ENCODE measurements around the gene HCN2. TPM values are rescaled to one million over a fixed set of nuclear protein-coding genes. Genes with fewer than 3 reads are reported as not detected.

HCN2 gene
- total RNA-seq, 2 donors from 2014 or later: 0.15 to 0.75 TPM

DNA sequence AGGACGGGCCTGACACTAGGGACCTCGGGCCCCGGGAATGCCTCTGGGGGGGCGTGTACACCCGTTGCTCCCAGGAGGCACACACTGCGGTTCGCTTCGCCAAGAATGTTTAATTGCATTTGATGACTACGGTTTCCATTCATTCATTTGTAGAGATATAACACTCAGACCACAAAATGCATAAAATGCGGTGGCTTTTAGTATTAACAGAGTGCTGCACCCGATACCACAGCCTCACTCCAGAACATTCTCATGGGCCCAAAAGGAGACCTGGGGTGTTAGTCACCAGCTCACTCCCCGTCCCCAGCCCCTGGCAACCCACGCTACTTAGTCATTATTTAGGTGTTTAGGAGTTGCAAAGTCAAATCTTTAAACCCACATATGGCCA lies 21.8 kb downstream of the HCN2 start:
- TF ChIP-seq, protein P1, sequence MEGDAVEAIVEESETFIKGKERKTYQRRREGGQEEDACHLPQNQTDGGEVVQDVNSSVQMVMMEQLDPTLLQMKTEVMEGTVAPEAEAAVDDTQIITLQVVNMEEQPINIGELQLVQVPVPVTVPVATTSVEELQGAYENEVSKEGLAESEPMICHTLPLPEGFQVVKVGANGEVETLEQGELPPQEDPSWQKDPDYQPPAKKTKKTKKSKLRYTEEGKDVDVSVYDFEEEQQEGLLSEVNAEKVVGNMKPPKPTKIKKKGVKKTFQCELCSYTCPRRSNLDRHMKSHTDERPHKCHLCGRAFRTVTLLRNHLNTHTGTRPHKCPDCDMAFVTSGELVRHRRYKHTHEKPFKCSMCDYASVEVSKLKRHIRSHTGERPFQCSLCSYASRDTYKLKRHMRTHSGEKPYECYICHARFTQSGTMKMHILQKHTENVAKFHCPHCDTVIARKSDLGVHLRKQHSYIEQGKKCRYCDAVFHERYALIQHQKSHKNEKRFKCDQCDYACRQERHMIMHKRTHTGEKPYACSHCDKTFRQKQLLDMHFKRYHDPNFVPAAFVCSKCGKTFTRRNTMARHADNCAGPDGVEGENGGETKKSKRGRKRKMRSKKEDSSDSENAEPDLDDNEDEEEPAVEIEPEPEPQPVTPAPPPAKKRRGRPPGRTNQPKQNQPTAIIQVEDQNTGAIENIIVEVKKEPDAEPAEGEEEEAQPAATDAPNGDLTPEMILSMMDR (conservative IDR thresholded peaks at IDR 0.05): no peak
- peaks cover 3% of the 10 kb centered on the region for H3K36me3 ChIP-seq (ENCODE audit: control insufficient read depth, insufficient read depth, low read length)
- H3K27ac ChIP-seq (ENCODE audit: low read depth, low read length): no peak overlapping the region

DNA sequence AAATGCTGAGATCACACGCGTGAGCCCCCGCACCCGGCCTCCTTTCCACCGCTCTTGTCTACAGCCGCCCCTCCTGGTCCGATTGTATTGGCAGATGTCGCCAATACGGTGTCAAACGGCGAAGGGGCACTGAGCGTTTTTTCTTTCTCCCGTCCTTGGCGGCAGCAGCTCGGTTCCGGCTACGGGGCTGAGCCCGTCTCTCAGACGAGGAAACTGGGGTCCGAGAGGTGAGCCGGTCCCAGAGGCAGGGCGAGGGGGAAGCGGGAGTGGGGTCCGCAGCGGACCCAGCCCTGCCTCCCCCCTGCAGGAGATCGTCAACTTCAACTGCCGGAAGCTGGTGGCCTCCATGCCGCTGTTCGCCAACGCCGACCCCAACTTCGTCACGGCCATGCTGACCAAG lies 23.3 kb downstream of the HCN2 start:
- no peaks in the 10 kb centered on the region for H3K9me3 ChIP-seq (ENCODE audit: control insufficient read depth, low read length)
- Mint-ChIP-seq H3K36me3 (ENCODE audit: low read depth) (peaks cover 29% of the 10 kb centered on the region), H3K4me3 (no peak overlapping the region), H3K9me3 (no peaks in the 10 kb centered on the region), H3K4me1 (no peaks in the 10 kb centered on the region), H3K27me3 (ENCODE audit: insufficient read depth) (no peaks in the 10 kb centered on the region), H3K27ac (no peak overlapping the region)
- no peak overlapping the region for H3K4me3 ChIP-seq (ENCODE audit: low read length)
- H3K9ac ChIP-seq (ENCODE audit: extremely low read depth, low read length, poor library complexity, severe bottlenecking): no peak overlapping the region
- H3K27me3 ChIP-seq (ENCODE audit: control insufficient read depth, insufficient read depth, low read length, poor library complexity, severe bottlenecking): no peaks in the 10 kb centered on the region
- WGBS, 2 experiments (ENCODE audit: insufficient coverage in 1 of 2, insufficient read length in 1 of 2): 95 to 96% methylated on average over 25 to 33 of the region's 33 CpGs
- TF ChIP-seq, protein P1 (conservative IDR thresholded peaks at IDR 0.05): no peak
- DNase-seq: no peak
- H3K36me3 ChIP-seq (ENCODE audit: control insufficient read depth, insufficient read depth, low read length): peaks cover 3% of the 10 kb centered on the region
- H3K27ac ChIP-seq (ENCODE audit: low read depth, low read length): no peak overlapping the region
- no peaks in the 10 kb centered on the region for H3K4me1 ChIP-seq (ENCODE audit: control insufficient read depth, insufficient read depth, low read length)

More for the DNA sequence above, 21.8 kb downstream of the HCN2 start:
- Histone ChIP-seq H3K27me3 (ENCODE audit: control insufficient read depth, insufficient read depth, low read length, poor library complexity, severe bottlenecking) (no peaks in the 10 kb centered on the region), H3K4me1 (ENCODE audit: control insufficient read depth, insufficient read depth, low read length) (no peaks in the 10 kb centered on the region), H3K4me3 (ENCODE audit: low read length) (no peak overlapping the region), H3K9ac (ENCODE audit: extremely low read depth, low read length, poor library complexity, severe bottlenecking) (no peak overlapping the region), H3K9me3 (ENCODE audit: control insufficient read depth, low read length) (no peaks in the 10 kb centered on the region)
- Mint-ChIP-seq H3K4me3 (no peak overlapping the region), H3K9me3 (no peaks in the 10 kb centered on the region), H3K4me1 (no peaks in the 10 kb centered on the region), H3K36me3 (ENCODE audit: low read depth) (peaks cover 24% of the 10 kb centered on the region), H3K27ac (no peak overlapping the region), H3K27me3 (ENCODE audit: insufficient read depth) (no peaks in the 10 kb centered on the region)
- DNase-seq: no peak
- WGBS, 2 experiments (ENCODE audit: insufficient coverage in 1 of 2, insufficient read length in 1 of 2): 90 to 92% methylated on average over 4 to 13 of the region's 13 CpGs

DNA sequence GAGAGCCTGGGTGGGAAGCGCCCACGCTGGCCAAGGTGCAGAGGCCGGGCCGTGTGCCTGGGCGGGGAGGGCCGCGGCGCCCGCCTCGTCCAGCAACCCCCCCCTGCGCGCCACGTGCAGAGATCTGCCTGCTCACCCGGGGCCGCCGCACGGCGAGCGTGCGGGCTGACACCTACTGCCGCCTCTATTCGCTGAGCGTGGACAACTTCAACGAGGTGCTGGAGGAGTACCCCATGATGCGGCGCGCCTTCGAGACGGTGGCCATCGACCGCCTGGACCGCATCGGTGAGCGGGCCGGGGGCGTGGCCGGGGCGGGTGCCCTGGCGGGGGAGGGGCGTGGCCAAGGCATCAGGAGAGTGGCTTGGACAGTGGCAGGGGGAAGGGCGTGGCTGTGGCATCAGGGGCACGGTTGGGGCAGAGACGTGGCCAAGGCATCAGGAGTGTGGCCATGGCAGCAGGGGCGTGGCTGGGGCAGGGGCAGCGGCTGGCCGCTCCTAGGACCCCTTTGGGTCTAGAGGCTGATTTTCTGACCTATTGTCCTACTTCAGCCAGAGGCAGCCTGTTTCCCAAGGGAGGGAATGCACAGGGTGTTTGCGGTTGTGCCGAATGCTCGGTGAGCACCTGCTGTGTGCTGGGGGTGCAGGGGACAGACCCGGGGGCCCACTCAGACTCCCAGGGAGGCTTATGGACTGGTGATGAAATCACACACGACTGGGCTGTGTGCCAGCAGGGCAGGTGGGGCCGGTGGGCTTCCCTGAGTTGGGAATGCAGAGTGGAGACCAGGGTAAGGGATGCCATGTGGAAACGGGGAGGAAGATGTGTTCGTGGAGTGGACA lies 24.3 kb downstream of the HCN2 start:
- H3K4me1 ChIP-seq (ENCODE audit: control insufficient read depth, insufficient read depth, low read length): no peaks in the 10 kb centered on the region
- H3K36me3 Mint-ChIP-seq (ENCODE audit: low read depth): peaks cover 37% of the 10 kb centered on the region
- H3K27me3 ChIP-seq (ENCODE audit: control insufficient read depth, insufficient read depth, low read length, poor library complexity, severe bottlenecking): no peaks in the 10 kb centered on the region
- TF ChIP-seq, protein P1 (conservative IDR thresholded peaks at IDR 0.05): no peak
- H3K27me3 Mint-ChIP-seq (ENCODE audit: insufficient read depth): no peaks in the 10 kb centered on the region
- peaks cover 3% of the 10 kb centered on the region for H3K36me3 ChIP-seq (ENCODE audit: control insufficient read depth, insufficient read depth, low read length)
- 95 to 96% methylated on average over 34 to 54 of the region's 54 CpGs for WGBS, 2 experiments (ENCODE audit: insufficient coverage in 1 of 2, insufficient read length in 1 of 2)
- no peak overlapping the region for H3K4me3 ChIP-seq (ENCODE audit: low read length)
- no peak overlapping the region for H3K4me3 Mint-ChIP-seq
- H3K27ac ChIP-seq (ENCODE audit: low read depth, low read length): no peak overlapping the region
- H3K4me1 Mint-ChIP-seq: no peaks in the 10 kb centered on the region
- no peaks in the 10 kb centered on the region for H3K9me3 Mint-ChIP-seq
- H3K9ac ChIP-seq (ENCODE audit: extremely low read depth, low read length, poor library complexity, severe bottlenecking): no peak overlapping the region
- no peak for DNase-seq
- no peak overlapping the region for H3K27ac Mint-ChIP-seq
- H3K9me3 ChIP-seq (ENCODE audit: control insufficient read depth, low read length): no peaks in the 10 kb centered on the region
